ENCODE data around the gene ANAPC4. TPM values are rescaled to one million over a fixed set of nuclear protein-coding genes. Genes with fewer than 3 reads are reported as not detected.

Gene ANAPC4
- total RNA-seq, 1 donor from 2014 or later: 36.0 TPM

DNA sequence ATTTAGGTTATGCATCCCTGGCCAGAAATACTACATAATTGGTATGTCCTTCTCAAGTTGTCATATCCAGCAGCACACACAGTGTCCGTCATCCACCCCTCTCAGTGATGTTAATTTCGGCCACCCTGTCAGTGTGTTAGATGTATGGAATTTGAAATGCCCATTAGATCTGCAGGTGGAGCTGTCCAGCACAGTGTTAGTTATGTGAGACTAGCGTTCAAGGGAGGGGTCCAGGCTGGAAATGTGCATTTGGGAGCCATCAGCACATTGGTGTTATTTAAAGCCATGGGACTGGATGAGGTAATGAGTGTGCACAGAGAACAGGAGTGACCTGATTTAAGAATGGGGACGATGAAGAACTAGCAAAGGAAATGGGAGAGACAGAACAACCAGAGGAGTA is 22.4 kb downstream of the ANAPC4 start:
- Mint-ChIP-seq H3K27ac (no peak overlapping the region), H3K27me3 (ENCODE audit: insufficient read depth) (no peaks in the 10 kb centered on the region), H3K9me3 (peaks cover 5% of the 10 kb centered on the region), H3K36me3 (ENCODE audit: low read depth) (peaks cover 62% of the 10 kb centered on the region), H3K4me3 (no peak overlapping the region), H3K4me1 (ENCODE audit: low read depth) (no peaks in the 10 kb centered on the region)
- no peak for DNase-seq (ENCODE audit: low spot score)
- intact Hi-C loops (cut with micrococcal nuclease): no loop called here

DNA sequence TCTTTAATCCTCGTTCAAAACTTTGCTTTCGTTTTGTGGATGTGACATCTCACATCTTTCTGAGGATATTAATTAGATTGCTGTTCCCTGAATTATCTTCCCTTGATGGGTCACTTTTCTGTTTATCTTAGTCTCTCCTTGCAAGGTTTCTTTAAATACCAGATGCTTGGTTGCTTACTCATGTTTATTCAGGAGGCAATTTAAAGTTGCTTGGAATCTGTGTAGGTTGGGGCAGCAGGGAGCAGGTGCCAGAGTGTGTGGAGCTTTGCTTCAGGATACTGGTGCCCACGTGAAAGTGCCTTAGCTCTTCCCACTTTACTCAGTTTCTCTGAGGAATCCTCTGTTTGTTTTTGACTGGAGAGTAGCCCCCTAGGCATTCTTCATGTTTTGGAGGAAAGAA is 24.0 kb downstream of the ANAPC4 start:
- Mint-ChIP-seq H3K27me3 (ENCODE audit: insufficient read depth) (no peaks in the 10 kb centered on the region), H3K4me3 (no peak overlapping the region), H3K9me3 (peaks cover 5% of the 10 kb centered on the region), H3K27ac (no peak overlapping the region), H3K36me3 (ENCODE audit: low read depth) (peaks cover 55% of the 10 kb centered on the region), H3K4me1 (ENCODE audit: low read depth) (no peaks in the 10 kb centered on the region)
- no peak for DNase-seq (ENCODE audit: low spot score)
- intact Hi-C loops (cut with micrococcal nuclease): no loop called here

DNA sequence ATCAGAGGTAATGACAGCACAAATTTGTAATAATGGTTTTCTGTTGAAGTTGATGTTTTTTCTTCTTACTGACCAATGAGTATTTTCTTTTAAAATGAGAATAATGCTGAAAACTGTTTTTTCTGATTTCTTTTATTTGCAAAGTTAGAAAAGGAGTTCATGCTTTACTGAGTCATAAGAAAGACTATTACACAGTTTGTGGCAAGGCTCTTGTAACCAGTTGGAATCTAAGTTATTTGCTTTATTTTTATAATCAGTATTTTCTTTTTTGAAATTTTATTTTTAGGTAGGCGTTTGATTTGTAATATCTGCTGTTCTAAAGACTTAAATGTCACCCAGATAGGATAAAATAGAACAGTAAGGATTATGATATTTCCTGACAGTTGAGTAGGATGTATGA is 25.5 kb downstream of the ANAPC4 start:
- intact Hi-C loops (cut with micrococcal nuclease): no loop called here
- Mint-ChIP-seq H3K27ac (no peak overlapping the region), H3K36me3 (ENCODE audit: low read depth) (peaks cover 43% of the 10 kb centered on the region)

DNA sequence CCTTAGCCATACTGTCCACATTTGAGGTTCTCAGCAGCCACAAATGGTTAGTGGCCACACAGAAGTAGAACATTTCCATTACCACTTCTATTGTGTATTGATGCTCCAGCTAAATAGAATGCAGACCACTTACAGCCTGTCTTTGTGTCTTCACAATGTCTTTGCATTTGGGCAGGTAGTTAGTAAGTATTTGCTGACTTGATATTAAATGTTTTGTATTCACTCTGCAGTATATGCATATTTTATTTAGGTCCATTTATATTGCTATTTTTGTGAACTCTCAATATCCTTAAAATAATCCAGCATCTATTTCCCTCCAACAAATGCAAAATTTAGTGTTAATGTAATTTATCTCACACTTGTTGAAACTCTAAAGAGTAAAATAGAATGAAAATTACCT is 26.6 kb downstream of the ANAPC4 start:
- Mint-ChIP-seq H3K27ac (no peak overlapping the region), H3K36me3 (ENCODE audit: low read depth) (peaks cover 38% of the 10 kb centered on the region), H3K9me3 (no peaks in the 10 kb centered on the region), H3K4me3 (no peak overlapping the region), H3K27me3 (ENCODE audit: insufficient read depth) (no peaks in the 10 kb centered on the region), H3K4me1 (ENCODE audit: low read depth) (no peaks in the 10 kb centered on the region)
- intact Hi-C loops (cut with micrococcal nuclease): no loop called here
- no peak for DNase-seq (ENCODE audit: low spot score)

More for the DNA sequence above, 25.5 kb downstream of the ANAPC4 start:
- Mint-ChIP-seq H3K9me3 (no peaks in the 10 kb centered on the region), H3K4me3 (no peak overlapping the region), H3K4me1 (ENCODE audit: low read depth) (no peaks in the 10 kb centered on the region), H3K27me3 (ENCODE audit: insufficient read depth) (no peaks in the 10 kb centered on the region)
- DNase-seq (ENCODE audit: low spot score): no peak

DNA sequence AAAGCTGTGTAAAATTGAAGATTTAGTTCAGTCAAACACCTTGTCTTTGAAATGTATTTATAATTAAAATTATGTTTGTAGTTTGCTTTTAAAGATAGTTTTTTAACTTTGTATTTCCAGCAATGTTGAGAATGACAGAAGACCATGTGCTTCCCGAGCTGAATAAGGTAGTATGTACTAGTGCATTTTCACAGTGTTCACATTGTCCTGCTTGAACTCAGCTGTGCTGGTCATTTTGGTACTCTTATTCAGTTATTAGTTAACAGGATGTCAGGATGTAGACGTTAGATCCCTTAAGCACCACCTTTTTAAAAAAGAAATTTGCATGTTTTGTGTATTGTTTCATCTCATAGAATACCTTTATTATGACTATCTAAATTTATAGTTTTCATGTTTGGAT is 28.4 kb downstream of the ANAPC4 start:
- no peaks in the 10 kb centered on the region for H3K27me3 Mint-ChIP-seq (ENCODE audit: insufficient read depth)
- H3K4me1 Mint-ChIP-seq (ENCODE audit: low read depth): no peaks in the 10 kb centered on the region
- intact Hi-C loops (cut with micrococcal nuclease): no loop called here
- no peak for DNase-seq (ENCODE audit: low spot score)
- no peak overlapping the region for H3K27ac Mint-ChIP-seq
- H3K4me3 Mint-ChIP-seq: no peak overlapping the region
- no peaks in the 10 kb centered on the region for H3K9me3 Mint-ChIP-seq
- H3K36me3 Mint-ChIP-seq (ENCODE audit: low read depth): peaks cover 26% of the 10 kb centered on the region

DNA sequence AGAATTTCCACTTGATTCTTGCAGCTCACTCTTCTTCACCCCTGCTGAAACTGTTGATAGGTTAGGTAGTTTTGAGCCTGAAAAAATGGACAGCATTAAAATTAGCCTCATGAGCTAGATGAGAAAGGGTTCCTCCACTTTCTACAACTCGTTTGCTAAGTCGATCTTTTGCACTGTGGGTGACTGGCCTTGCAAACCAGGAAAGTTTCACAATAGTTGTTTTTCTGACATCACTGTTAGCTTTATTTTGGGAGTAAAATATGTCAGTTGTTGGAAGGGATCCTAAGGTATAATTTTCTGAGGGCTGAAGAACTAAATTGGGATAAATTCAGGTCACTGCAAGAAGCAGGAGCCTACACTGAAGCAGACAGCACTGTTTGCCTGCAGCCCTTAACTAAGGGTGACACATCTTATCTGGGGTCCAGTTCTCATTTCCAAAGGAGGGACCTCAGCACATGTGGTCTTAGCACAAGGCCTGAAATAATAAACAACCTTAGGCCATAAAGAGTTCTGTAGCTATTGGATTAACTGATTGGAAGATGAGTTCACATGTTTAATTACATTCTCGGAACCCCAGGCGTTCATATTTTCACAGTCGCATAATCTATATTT is 29.1 kb downstream of the ANAPC4 start:
- H3K4me1 Mint-ChIP-seq (ENCODE audit: low read depth): no peaks in the 10 kb centered on the region
- H3K27ac Mint-ChIP-seq: no peak overlapping the region
- peaks cover 29% of the 10 kb centered on the region for H3K36me3 Mint-ChIP-seq (ENCODE audit: low read depth)
- intact Hi-C loops (cut with micrococcal nuclease): no loop called here
- no peaks in the 10 kb centered on the region for H3K27me3 Mint-ChIP-seq (ENCODE audit: insufficient read depth)
- H3K4me3 Mint-ChIP-seq: no peak overlapping the region
- DNase-seq (ENCODE audit: low spot score): no peak
- H3K9me3 Mint-ChIP-seq: no peaks in the 10 kb centered on the region

DNA sequence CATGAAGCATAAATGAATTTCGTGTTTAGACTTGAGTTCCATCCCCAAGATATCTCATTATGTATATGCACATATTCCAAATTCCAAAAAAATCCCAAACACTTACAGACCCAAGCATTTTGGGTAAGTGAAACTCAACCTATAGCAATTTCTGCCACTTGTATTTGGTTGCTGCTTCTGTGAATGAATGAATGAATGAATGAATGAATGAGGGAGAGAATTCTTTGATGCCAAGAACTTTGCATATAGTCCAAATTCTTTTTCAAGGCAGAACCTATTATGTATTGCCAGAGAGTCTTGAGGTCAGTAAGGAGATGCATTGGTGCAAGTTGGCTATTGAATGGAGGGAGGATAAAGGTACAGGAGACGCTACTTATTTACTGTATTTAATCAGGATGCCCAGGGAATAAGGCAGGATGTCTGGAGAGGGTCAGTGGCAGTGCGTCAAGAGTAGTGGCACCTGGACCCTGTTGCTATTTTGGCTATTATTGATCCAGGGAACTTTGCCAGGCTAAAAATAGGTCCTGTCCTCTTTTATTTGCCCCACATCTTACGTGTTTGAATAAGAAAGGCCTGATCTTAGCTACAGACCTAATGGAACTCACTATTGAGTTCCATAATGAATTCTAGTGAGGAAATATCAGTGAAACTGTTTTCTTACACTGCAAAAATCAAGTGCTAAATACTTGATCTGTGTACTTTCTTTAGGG is 33.9 kb downstream of the ANAPC4 start:
- H3K27me3 Mint-ChIP-seq (ENCODE audit: insufficient read depth): no peaks in the 10 kb centered on the region
- H3K4me1 Mint-ChIP-seq (ENCODE audit: low read depth): no peaks in the 10 kb centered on the region
- H3K4me3 Mint-ChIP-seq: no peak overlapping the region

DNA sequence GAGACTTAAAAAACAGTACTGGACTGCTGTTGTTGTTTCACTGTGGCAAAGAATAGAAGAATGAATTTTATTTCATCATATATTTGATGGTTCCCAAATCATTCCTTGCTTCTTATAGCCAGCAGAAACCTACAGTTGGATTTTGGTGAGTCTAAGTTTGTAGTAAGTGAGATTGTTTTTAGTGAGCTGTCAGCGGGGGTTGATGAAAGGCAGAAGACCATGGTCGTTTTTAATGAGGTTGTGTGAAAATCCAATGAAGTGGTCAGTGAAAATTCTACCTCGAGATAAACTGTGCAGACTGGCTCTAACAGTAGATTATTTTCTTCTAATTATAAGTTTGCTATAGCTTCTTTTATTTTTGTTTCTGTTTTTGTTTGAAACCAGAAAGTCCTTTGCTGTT is 36.2 kb downstream of the ANAPC4 start:
- H3K4me1 Mint-ChIP-seq (ENCODE audit: low read depth): no peaks in the 10 kb centered on the region
- peaks cover 33% of the 10 kb centered on the region for H3K36me3 Mint-ChIP-seq (ENCODE audit: low read depth)
- intact Hi-C loops (cut with micrococcal nuclease): no loop called here
- DNase-seq (ENCODE audit: low spot score): no peak
- no peaks in the 10 kb centered on the region for H3K9me3 Mint-ChIP-seq
- H3K27me3 Mint-ChIP-seq (ENCODE audit: insufficient read depth): no peaks in the 10 kb centered on the region
- H3K4me3 Mint-ChIP-seq: no peak overlapping the region
- H3K27ac Mint-ChIP-seq: no peak overlapping the region

More for the DNA sequence above, 33.9 kb downstream of the ANAPC4 start:
- Mint-ChIP-seq H3K36me3 (ENCODE audit: low read depth) (peaks cover 33% of the 10 kb centered on the region), H3K9me3 (no peaks in the 10 kb centered on the region), H3K27ac (no peak overlapping the region)
- intact Hi-C loops (cut with micrococcal nuclease): no loop called here
- DNase-seq (ENCODE audit: low spot score): no peak

DNA sequence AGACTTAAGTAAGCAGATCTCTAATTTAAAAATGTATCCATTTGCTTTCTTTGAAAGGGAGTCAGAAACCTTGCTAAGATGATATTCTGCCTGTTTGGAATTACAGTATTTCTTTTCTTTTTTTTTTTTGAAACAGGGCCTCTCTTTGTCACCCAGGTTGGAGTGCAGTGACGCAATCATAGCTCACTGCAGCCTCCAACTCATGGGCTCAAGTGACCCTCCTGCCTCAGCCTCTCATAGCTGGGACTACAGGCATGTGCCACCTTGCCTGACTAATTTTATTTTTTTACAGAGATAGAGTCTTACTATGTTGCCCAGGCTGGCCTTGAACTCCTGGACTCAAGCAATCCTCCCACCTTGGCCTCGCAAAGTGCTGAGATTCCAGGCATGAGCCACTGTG is 40.0 kb downstream of the ANAPC4 start:
- Mint-ChIP-seq H3K4me1 (ENCODE audit: low read depth) (peaks cover 4% of the 10 kb centered on the region), H3K4me3 (no peak overlapping the region), H3K27ac (no peak overlapping the region), H3K36me3 (ENCODE audit: low read depth) (peaks cover 32% of the 10 kb centered on the region), H3K27me3 (ENCODE audit: insufficient read depth) (no peaks in the 10 kb centered on the region), H3K9me3 (no peaks in the 10 kb centered on the region)
- intact Hi-C loops (cut with micrococcal nuclease): no loop called here
- DNase-seq (ENCODE audit: low spot score): no peak

DNA sequence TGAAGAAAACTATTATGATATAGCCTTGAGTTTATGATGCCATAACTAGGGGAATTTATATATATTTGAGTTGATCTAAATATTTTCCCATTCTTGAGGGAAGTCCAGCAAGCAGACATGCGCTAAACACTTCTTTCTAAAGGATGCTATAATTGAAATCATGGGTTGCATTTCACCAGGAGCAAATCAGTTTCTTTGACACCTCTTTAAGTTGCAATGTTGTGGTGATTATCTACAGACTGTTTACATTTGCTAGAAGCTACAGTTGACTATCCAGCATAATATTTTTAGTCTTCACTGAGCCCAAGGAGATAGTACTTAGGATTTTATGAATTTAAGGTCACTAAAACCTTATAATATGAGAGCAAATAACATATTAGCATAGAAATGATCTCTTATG is 43.9 kb downstream of the ANAPC4 start:
- Mint-ChIP-seq H3K4me3 (no peak overlapping the region), H3K27me3 (ENCODE audit: insufficient read depth) (no peaks in the 10 kb centered on the region), H3K27ac (no peak overlapping the region), H3K36me3 (ENCODE audit: low read depth) (peaks cover 14% of the 10 kb centered on the region), H3K4me1 (ENCODE audit: low read depth) (peaks cover 7% of the 10 kb centered on the region), H3K9me3 (no peaks in the 10 kb centered on the region)
- DNase-seq (ENCODE audit: low spot score): no peak
- intact Hi-C loops (cut with micrococcal nuclease): loop anchor here (1.0 kb wide), 1 partner anchor 12 kb away; no protein-coding TSS in a partner anchor

DNA sequence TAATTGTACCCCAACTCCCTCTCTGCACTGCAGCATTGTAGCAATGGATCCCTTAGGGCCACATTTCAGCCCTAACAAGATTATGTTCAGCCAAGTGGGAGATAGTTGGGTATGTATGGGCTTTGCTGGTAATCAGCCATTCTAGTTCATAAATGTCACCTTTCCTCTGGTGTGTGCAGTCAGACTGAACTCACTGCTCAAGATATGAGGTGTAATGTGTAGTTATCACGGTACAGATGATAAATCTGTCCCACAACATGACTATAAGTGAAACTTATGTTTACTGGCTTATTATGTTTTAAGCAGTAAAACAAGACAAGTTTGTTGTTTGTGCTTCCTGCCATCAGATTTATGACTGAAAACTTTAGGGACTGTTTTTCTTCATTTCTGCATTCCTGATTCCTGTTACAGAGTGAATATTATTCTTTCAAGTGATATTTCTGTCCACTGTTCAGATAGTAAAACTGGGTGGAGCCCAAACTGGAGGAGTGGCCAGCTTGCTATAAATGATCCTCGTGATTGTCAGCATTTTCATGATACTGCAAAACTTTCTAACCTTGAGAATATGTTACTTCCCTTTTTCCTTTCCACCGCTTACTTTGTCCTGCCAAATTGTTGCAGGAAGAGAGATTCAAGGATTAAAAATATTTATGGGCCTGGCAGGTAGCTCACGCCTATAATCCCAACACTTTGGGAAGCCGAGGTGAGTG is 44.9 kb downstream of the ANAPC4 start:
- H3K27ac Mint-ChIP-seq: no peak overlapping the region
- peaks cover 13% of the 10 kb centered on the region for H3K36me3 Mint-ChIP-seq (ENCODE audit: low read depth)
- no peaks in the 10 kb centered on the region for H3K9me3 Mint-ChIP-seq
- intact Hi-C loops (cut with micrococcal nuclease): no loop called here
- no peak overlapping the region for H3K4me3 Mint-ChIP-seq
- no peaks in the 10 kb centered on the region for H3K27me3 Mint-ChIP-seq (ENCODE audit: insufficient read depth)
- peaks cover 7% of the 10 kb centered on the region for H3K4me1 Mint-ChIP-seq (ENCODE audit: low read depth)
- no peak for DNase-seq (ENCODE audit: low spot score)

DNA sequence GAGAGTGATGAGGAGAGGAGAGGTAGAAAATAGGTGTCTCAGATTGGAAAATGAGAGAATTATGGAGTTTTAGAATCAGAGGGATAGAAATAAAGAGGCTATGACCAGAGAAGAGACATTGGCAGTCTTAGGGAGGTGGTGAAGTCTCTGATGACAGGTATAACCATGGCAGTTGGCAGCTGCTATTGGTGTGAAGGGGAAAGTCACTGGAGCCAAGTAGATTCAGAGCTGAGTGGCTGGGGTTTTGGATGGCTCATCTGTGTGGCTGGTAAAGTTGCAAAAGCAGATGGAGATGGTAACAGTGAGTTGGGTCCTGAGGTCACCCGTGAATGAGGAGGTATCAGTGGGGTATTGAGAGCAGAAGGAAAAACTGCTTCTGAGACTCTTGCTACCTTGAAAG is 46.5 kb downstream of the ANAPC4 start:
- H3K27me3 Mint-ChIP-seq (ENCODE audit: insufficient read depth): no peaks in the 10 kb centered on the region
- intact Hi-C loops (cut with micrococcal nuclease): no loop called here
- H3K9me3 Mint-ChIP-seq: no peaks in the 10 kb centered on the region
- H3K4me1 Mint-ChIP-seq (ENCODE audit: low read depth): peaks cover 7% of the 10 kb centered on the region
- peak overlapping the region; percentile 4 for H3K27ac Mint-ChIP-seq
- no peak overlapping the region for H3K4me3 Mint-ChIP-seq
- peaks cover 11% of the 10 kb centered on the region for H3K36me3 Mint-ChIP-seq (ENCODE audit: low read depth)
- no peak for DNase-seq (ENCODE audit: low spot score)

DNA sequence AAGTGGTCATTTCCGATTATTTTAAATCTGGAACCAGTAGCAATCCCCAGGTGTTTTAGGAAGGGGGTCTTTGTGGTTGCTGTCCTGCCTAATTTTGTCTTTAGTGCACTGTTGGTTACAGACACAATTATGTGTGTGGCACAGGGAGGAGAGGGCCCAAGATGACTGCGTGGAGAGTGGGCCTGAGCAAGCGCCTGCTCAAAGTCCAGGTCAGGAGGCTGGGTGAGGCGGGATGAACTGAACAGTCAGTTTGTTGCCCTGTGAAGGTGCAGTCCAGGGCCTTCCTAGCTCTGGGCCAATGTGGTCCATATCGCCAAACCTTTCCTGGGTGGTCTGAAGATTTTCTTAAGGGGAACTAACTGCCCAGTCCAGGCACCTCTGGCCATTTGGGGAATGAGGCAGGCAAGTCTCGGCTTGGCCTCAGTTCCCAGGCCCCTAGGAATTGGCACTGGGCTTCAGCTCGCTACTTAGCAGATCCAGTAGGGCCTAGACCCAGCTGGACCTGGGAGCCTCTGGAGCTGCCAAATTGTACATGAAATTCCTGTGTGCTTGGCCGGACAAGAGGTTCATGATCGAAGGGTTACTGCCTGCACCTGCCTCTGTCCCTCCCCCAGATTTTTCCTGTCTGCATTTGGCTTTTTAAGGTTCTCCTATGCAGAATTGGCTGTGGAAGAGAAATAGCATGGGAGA is 47.6 kb downstream of the ANAPC4 start:
- intact Hi-C loops (cut with micrococcal nuclease): no loop called here
- no peak for DNase-seq (ENCODE audit: low spot score)
- H3K36me3 Mint-ChIP-seq (ENCODE audit: low read depth): peaks cover 9% of the 10 kb centered on the region
- H3K4me1 Mint-ChIP-seq (ENCODE audit: low read depth): peaks cover 7% of the 10 kb centered on the region
- no peaks in the 10 kb centered on the region for H3K9me3 Mint-ChIP-seq
- H3K27ac Mint-ChIP-seq: no peak overlapping the region
- no peak overlapping the region for H3K4me3 Mint-ChIP-seq
- no peaks in the 10 kb centered on the region for H3K27me3 Mint-ChIP-seq (ENCODE audit: insufficient read depth)
